Measurements from ENCODE around the gene NOD2.

DNA sequence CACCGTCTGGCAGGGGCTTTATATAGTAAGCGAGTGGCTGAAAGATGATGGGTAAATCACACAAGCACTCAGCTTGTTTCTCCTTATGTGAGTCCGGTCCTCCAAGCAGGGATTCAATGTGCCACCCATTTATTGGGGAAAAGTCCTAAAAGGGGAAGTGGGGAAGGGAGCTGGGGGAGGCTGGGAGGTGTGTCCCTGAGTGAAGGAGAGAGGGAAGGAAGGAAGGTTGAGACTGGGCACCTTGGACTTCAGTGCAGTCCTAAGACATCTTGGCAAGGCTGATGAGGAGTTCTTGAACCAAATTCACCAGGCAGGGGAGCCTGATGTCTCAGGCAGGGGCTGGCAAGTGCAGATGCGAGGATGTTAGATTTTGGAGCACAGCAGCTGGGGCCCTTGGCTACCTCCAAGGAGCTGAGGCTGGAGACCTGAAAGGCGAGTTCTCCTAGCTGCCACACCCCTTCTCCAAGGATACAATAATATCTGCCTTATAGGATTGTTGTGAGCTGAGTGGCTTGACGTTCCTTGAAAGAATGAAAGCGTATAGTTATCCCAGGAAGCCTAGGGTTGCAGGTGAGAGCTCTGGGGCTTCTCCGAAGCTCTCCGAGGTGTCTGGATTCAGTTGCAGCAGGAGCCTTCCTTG, 25.5 kb downstream of the NOD2 start:
- TF ChIP-seq KMT2B (CRISPR knock-in tag; IDR thresholded peaks at IDR 0.05) = no peak
- TF ChIP-seq NFE2L2 (IDR thresholded peaks at IDR 0.05; ENCODE audit: low read length) = no peak
- no peak for TF ChIP-seq GABPA (IDR thresholded peaks at IDR 0.05; ENCODE audit: low read depth, low read length)
- TF ChIP-seq GABPA (CRISPR knock-in tag; IDR thresholded peaks at IDR 0.05; ENCODE audit: low read depth) = no peak
- no peak for TF ChIP-seq ETV5 (CRISPR knock-in tag; IDR thresholded peaks at IDR 0.05; ENCODE audit: borderline replicate concordance)
- no peak for TF ChIP-seq FOXC1 (CRISPR knock-in tag; IDR thresholded peaks at IDR 0.05; ENCODE audit: borderline replicate concordance)
- no peak for TF ChIP-seq POLR2A (IDR thresholded peaks at IDR 0.05; ENCODE audit: insufficient read depth in 1 of 2, low read depth in 2 of 2, low read length in 2 of 2)

Data from HepG2 (cell line).